GM21737 (cell line): Measurements from ENCODE around the gene DCXR.
"Not testable (repeated sequence)": the region's sequence is repeated elsewhere in the genome, so short reads cannot be mapped to it uniquely, and the experiment has no call there.

ENCODE experiments used
- ATAC-seq: cut with Tn5 transposase; IDR thresholded peaks from one replicate; pipeline ENCODE4 v1.9.1; 2021; ENCODE audit warnings: mild to moderate bottlenecking, moderate library complexity; ENCODE audit not compliant: unreplicated experiment

DCXR gene

GRCh38 chr17:82042649-82043048 lies 5.2 kb upstream of the DCXR start:
- ATAC-seq, result no peak

- ATAC-seq, result no peak
Observed at GRCh38 chr17:82041144-82041814, 3.8 kb upstream of the DCXR start.

GRCh38 chr17:82039695-82040299 lies 2.3 kb upstream of the DCXR start:
- no peak for ATAC-seq

- ATAC-seq, result not testable (repeated sequence)
Observed at GRCh38 chr17:82038796-82039409, 1.4 kb upstream of the DCXR start.

GRCh38 chr17:82037889-82038195 lies 345 bp upstream of the DCXR start:
- ATAC-seq, result no peak

- no peak for ATAC-seq
Observed at GRCh38 chr17:82036634-82037091, 834 bp downstream of the DCXR start.

- ATAC-seq, result no peak
Observed at GRCh38 chr17:82035956-82036633, 1.4 kb downstream of the DCXR start.

GRCh38 chr17:82035488-82035887 lies 2.0 kb downstream of the DCXR start:
- ATAC-seq, result no peak

GRCh38 chr17:82034371-82035011 lies 3.0 kb downstream of the DCXR start:
- ATAC-seq, result no peak

GRCh38 chr17:82033359-82034085 lies 4.0 kb downstream of the DCXR start:
- no peak for ATAC-seq

- ATAC-seq, result no peak
Observed at GRCh38 chr17:82031885-82032627, 5.4 kb downstream of the DCXR start.

GRCh38 chr17:82031303-82031884 lies 6.1 kb downstream of the DCXR start, which contains the start of gene RAC3:
RAC3 (plus strand) TSS chr17:82031678; CDS start chr17:82031762, 84 bp downstream.
- no peak for ATAC-seq

GRCh38 chr17:82030470-82031302 lies 6.8 kb downstream of the DCXR start:
- no peak for ATAC-seq

- no peak for ATAC-seq
Observed at GRCh38 chr17:82029990-82030469, 7.5 kb downstream of the DCXR start.

- ATAC-seq, result no peak
Observed at GRCh38 chr17:82029391-82029790, 8.1 kb downstream of the DCXR start.

- ATAC-seq, result no peak
Observed at GRCh38 chr17:82028966-82029365, 8.5 kb downstream of the DCXR start.

- no peak for ATAC-seq
Observed at GRCh38 chr17:82028246-82028645, 9.3 kb downstream of the DCXR start.

- ATAC-seq, result no peak
Observed at GRCh38 chr17:82025401-82026107, 11.9 kb downstream of the DCXR start.
